Right lung (tissue), 5 donors: Measurements from ENCODE around the gene ZNF333. TPM values are rescaled to one million over a fixed set of nuclear protein-coding genes. Genes with fewer than 3 reads are reported as not detected.
"Not testable (repeated sequence)": the region's sequence is repeated elsewhere in the genome, so short reads cannot be mapped to it uniquely, and the experiment has no call there.

Experiments used
- DNase-seq, 2 donors: peaks; one replicate each; pipeline ENCODE4 v3.0.0-alpha.2; 2013
- polyA plus RNA-seq, 5 donors: library from polyadenylated mRNA; unstranded; fragments of 120-200 nt; gene quantifications; one replicate each; pipeline versions ENCODE4 v1.2.1 to v1.2.3, GENCODE V29; 2013; ENCODE audit warnings: inconsistent platforms in 1 of 5, low replicate concordance in 1 of 5; ENCODE audit not compliant: insufficient read length in 5 of 5, insufficient read depth in 1 of 5

Gene ZNF333
- polyA plus RNA-seq, 5 donors, result 26.2 to 36.2 (median 33.1) TPM

- DNase-seq, result no peak
Observed at GRCh38 chr19:14694641-14695266, 4.9 kb downstream of the ZNF333 start.

GRCh38 chr19:14695471-14695870 lies 5.6 kb downstream of the ZNF333 start:
- no peak for DNase-seq

DNA sequence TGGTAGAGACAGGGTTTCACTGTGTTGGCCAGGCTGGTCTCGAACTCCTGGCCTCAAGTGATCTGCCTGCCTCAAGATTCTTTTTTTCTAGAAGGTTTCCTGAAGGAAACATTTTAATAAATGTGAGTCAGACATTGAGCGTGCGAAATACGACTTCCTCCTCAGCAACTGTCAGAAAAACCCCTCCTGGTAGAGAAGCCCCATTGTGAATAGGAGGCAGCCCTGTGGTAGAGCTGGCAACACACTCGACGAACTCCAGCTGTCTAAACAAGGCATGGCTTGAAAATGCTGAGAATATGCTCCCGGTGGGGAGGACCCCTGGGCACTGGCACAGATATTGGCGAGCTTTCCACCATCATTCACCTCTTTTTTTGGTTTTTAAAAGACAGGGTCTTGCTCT lies 9.8 kb downstream of the ZNF333 start:
- no peak for DNase-seq

DNA sequence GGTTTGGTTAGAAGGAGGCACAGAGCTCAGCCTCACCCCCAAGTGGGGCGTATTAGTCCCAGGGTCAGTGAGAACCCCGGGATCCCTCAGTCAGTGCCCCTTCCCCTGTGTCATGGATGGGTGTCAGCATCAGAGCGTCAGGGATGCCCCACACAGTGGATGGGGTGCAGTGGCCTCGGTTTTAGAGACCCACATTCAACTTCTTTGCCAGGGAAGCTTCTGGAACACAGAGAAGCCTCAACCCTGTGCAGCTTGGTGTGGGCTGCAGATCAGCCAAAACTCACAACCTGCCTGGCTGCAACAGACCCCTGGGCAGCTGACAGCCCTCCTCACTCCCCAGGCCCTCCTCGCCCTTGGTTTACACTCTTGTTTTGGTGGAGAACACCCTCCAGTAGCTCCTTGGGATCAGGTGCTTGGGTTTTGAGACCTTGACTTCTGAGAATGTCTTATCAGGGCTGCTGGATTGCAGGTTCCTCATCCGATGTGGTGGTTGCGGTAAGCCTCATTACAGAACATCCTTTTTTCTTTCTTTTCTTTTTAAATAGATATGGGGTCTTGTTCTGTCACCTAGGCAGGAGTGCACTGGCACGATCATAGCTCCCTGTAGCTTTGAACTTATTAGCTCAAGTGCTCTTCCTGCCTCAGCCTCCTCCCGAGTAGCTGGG lies 11.0 kb downstream of the ZNF333 start:
- DNase-seq, result no peak

DNA sequence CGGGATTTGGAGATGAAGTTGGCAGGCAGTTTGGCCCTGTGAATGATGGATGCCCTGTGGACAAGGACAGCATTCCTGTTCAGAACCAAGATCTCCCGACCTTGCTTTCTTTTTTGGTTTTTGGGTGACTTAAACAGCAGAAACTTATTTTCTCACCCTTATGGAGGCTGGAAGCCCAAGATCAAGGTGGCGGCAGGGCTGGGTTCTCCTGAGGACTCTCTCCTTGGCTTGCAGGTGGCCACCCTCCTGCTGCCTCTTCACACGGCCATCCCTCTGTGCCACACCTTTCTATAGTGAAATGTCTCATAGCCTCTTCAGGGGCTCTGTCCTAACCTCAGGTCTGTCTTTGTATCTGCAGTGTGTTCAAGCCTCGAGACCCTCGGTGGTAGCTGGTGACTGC lies 14.0 kb downstream of the ZNF333 start:
- no peak for DNase-seq

DNA sequence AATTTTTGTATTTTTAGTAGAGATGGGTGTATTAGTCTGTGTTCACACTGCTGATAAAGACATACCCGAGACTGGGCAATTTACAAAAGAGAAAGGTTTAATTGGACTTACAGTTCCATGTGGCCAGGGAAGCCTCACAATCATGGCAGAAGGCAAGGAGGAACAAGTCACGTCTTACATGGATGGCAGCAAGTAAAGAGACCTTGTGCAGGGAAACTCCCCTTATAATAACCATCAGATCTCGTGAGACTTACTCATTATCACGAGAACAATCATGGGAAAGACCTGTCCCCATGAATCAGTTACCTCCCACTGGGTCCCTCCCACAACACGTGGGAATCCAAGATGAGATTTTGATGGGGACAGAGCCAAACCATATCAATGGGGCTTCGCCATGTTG lies 14.6 kb downstream of the ZNF333 start:
- no peak for DNase-seq

DNA sequence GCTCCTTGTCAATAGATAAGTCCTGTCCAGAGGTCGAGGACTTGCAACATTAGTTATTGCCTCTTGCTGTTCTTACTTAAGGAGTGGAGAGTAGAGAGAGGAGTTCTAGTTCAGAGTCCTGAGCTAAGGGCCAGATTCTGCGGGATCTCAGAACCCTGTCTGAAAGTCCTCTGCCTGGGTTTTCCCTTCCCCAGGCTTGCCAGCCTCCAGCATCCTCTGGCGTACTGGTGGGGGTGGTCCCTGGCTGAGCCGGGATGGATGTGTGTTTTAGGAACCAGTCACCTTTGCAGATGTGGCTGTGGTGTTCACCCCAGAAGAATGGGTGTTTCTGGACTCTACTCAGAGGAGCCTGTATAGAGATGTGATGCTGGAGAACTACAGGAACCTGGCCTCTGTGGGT lies 26.0 kb downstream of the ZNF333 start:
- no peak for DNase-seq

DNA sequence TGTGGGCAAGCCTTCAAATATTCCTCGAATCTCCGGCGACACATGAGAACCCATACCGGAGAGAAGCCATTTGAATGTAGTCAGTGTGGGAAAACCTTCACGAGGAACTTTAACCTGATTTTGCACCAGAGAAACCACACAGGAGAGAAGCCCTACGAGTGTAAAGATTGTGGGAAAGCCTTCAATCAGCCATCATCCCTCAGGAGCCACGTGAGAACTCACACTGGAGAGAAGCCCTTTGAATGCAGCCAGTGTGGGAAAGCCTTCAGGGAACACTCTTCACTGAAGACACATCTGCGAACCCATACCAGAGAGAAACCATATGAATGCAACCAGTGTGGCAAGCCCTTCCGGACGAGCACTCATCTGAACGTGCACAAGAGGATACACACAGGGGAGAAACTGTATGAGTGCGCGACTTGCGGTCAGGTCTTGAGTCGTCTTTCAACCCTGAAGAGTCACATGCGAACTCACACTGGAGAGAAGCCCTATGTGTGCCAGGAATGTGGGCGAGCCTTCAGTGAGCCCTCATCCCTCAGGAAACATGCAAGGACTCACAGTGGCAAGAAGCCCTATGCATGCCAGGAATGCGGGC lies 28.8 kb downstream of the ZNF333 start:
- no peak for DNase-seq

DNA sequence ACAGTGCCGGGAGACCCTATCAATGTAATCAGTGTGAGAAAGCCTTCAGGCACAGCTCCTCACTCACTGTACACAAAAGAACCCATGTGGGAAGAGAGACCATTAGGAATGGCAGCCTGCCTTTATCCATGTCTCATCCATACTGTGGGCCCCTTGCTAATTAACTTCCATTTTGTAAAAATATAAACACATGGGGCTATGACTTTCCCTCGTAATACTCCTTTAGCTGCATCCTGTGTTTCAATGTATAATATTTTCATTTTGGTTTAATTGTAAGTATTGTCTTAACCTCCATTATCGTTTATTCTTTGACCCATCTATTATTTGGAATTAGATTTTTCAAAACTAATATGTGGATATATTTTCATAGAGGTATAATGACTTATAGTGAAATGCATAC lies 29.3 kb downstream of the ZNF333 start:
- DNase-seq, result no peak

- no peak for DNase-seq
Observed at GRCh38 chr19:14722127-14722526, 32.3 kb downstream of the ZNF333 start.

DNA sequence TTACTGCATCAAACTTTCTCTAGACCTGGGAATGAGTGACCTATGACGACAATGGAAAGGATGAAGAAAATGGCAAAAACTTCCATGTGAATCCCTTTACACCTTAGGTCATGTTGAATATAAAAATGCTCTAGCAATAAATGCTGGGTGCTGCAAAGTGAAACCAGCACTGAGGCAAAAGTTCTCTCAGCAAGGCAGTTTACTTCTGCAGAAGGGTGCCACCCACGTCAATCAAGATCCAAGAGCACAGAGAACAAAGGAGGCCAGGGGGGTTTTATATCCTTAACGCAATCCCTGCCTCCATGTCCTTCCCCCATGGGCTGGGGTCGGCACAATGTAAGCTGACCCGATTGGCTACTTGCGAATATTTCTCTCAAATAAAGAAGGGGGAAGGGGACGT lies 38.7 kb downstream of the ZNF333 start:
- DNase-seq, result no peak

DNA sequence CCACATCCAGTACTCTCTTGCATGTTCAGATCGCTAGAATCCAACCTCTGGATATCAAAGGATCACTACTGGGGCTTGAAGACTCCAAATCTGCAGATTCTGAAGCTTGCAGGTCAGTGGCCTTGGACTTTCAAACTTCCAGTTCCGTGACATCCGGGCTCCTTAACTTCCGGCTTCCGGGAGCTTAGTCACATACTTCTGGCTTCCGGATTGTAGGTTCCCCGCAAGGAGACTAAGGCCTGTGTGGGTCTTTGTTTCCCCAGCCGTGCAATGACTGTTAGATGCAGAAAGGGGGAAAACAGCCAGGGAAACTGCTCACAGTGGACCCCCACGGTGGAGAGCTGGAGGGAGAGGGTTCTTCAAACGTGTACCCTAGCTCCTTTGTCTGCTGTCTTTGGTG lies 41.4 kb downstream of the ZNF333 start:
- no peak for DNase-seq

GRCh38 chr19:14732510-14732909 lies 42.7 kb downstream of the ZNF333 start:
- DNase-seq, result no peak

- no peak for DNase-seq
Observed at GRCh38 chr19:14733574-14733973, 43.7 kb downstream of the ZNF333 start.

- no peak for DNase-seq
Observed at GRCh38 chr19:14735915-14736314, 46.1 kb downstream of the ZNF333 start.

DNA sequence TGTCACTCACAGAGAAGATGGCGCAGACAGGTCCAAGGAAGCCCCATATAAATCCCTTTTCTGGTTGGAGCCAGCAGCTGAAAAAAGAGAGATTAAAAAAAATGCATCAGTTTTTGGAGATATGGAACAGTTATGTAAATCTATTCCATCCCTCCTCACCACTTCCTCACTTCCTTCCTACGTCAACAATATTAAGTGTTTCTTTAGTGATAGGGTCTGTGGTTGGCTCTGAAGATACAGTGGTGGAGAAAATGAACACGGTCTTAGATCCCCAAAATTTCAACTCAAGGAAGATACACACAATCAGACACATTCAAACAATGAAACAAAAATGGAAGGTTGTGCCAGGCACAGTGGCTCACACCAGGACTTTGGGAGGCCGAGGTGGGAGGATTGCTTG lies 57.0 kb downstream of the ZNF333 start:
- DNase-seq, result no peak

- no peak for DNase-seq
Observed at GRCh38 chr19:14748601-14749000, 58.8 kb downstream of the ZNF333 start.

- no peak for DNase-seq
Observed at GRCh38 chr19:14758816-14759215, 69.0 kb downstream of the ZNF333 start.

GRCh38 chr19:14761607-14762006 lies 71.8 kb downstream of the ZNF333 start:
- no peak for DNase-seq

DNA sequence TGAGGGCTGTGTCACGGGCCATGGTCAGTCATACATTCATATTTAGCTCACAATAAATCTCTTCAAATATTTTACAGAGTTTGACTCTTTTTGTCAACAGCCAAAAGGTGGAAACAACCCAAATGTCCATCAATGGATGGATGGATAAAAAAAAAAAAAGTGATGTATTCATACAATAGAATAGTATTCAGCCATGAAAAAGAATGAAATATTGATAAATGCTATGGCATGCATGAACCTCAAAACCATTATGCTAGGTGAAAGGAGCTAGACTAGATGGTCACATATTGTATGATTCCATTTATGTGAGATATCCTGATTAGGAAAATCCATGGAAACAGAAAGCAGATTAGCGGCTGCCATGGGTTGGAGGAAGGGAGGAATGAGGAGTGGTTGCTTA lies 72.3 kb downstream of the ZNF333 start:
- DNase-seq, result no peak

DNA sequence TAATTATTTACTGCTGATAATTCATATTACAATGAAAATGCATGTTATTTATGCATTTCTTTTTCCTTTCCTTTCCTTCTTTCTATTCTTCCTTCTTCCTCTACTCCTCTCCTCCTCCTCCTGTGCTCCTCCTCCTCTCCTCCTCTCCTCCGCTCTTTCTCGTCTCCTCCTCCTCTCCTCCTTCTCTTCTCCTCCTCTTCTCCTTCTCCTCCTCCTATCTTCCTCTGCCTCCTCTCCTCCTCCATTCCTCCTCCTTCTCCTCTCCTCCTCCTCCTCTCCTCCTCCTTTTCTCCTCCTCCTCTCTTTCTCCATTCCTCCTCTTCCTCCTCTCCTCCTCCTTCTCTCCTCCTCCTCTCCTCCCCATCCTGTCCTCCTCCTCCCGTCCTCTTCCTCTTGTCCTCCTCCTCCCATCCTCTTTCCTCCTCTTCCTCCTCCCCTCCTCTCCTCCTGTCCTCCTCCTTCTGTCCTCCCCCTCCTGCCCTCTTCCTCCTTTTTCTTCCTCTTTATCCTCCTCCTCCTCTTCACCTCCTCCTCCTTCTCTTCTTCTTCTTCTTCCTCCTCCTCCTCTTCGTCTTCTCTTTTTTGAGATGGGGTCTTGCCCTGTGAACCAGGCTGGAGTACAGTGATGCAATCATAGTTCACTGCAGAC lies 73.8 kb downstream of the ZNF333 start:
- DNase-seq, result no peak

- no peak for DNase-seq
Observed at GRCh38 chr19:14764401-14764800, 74.6 kb downstream of the ZNF333 start.

DNA sequence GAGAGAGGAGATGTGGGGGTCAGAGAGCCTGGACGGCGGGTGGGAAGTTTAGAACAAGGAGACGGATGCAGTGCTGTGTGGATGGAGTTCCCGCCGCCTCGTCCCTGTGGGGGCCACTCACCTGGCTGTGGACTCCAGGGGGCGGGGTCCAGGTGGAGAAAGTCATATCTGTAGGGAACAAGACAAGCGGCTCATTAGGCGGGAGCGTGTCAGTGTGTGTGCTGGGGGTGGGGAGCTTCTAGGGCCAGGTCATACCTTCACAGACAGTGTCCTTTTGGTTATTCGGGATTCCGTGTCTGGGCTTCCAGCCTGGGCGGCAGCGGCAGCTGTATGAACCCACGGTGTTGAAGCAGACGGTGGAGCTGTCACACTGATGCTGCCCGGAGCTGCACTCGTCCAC lies 75.6 kb downstream of the ZNF333 start:
- not testable (repeated sequence) for DNase-seq
